ENCODE data around the gene MACF1. TPM values are rescaled to one million over a fixed set of nuclear protein-coding genes. Genes with fewer than 3 reads are reported as not detected.
A peak's percentile ranks its signal among the peaks of the same experiment; 100 is the strongest.

The MACF1 gene
- total RNA-seq, 4 donors from 2014 or later: 187 to 436 (median 261) TPM

GRCh38 chr1:39405358-39405757 lies 200.9 kb downstream of the MACF1 start:
- Histone ChIP-seq H3K4me3 (no peak overlapping the region), H3K27me3 (no peaks in the 10 kb centered on the region), H3K27ac (peak overlapping the region in 1 of 4 donors; percentile 0), H3K4me1 (peaks cover 0 to 27% (median 0%) of the 10 kb centered on the region in 4 donors), H3K36me3 (no peaks in the 10 kb centered on the region), H3K9me3 (no peaks in the 10 kb centered on the region)
- DNase-seq: no peak
- TF ChIP-seq CTCF (IDR thresholded peaks at IDR 0.05) (no peak), POLR2A (IDR thresholded peaks at IDR 0.05) (no peak)

- no peak for TF ChIP-seq POLR2A (IDR thresholded peaks at IDR 0.05)
- TF ChIP-seq CTCF (IDR thresholded peaks at IDR 0.05): no peak
- peaks cover 0 to 41% (median 1%) of the 10 kb centered on the region in 4 donors for H3K4me1 ChIP-seq
- H3K4me3 ChIP-seq: no peak overlapping the region
- no peaks in the 10 kb centered on the region for H3K36me3 ChIP-seq
- no peaks in the 10 kb centered on the region for H3K9me3 ChIP-seq
- DNase-seq: no peak
- H3K27ac ChIP-seq: peak overlapping the region in 1 of 4 donors; percentile 92
- H3K27me3 ChIP-seq: no peaks in the 10 kb centered on the region
Observed at GRCh38 chr1:39406533-39407450, 202.3 kb downstream of the MACF1 start.

- Histone ChIP-seq H3K27me3 (no peaks in the 10 kb centered on the region), H3K4me1 (peaks cover 0 to 44% (median 1%) of the 10 kb centered on the region in 4 donors), H3K36me3 (peaks cover 0 to 3% (median 0%) of the 10 kb centered on the region in 3 donors), H3K27ac (peak overlapping the region in 2 of 4 donors; percentile 40 to 92), H3K9me3 (no peaks in the 10 kb centered on the region), H3K4me3 (peak overlapping the region in 1 of 4 donors; percentile 90)
- no peak for TF ChIP-seq CTCF (IDR thresholded peaks at IDR 0.05)
- no peak for TF ChIP-seq POLR2A (IDR thresholded peaks at IDR 0.05)
- no peak for DNase-seq
Observed at GRCh38 chr1:39407510-39407895, 203.0 kb downstream of the MACF1 start.

- Histone ChIP-seq H3K4me3 (peak overlapping the region; percentile 79 to 90 (median 83)), H3K27me3 (no peaks in the 10 kb centered on the region), H3K4me1 (peaks cover 0 to 44% (median 1%) of the 10 kb centered on the region in 4 donors), H3K36me3 (peaks cover 0 to 3% (median 0%) of the 10 kb centered on the region in 3 donors), H3K27ac (peak overlapping the region; percentile 79 to 92 (median 82)), H3K9me3 (no peaks in the 10 kb centered on the region)
- TF ChIP-seq POLR2A (IDR thresholded peaks at IDR 0.05) (peak in 1 of 2 donors; percentile 18), CTCF (IDR thresholded peaks at IDR 0.05) (peak in 3 of 6 experiments; percentile 29 to 43 (median 38))
- DNase-seq: peak in 2 of 3 donors; percentile 50 to 62
Observed at GRCh38 chr1:39407896-39408640, 203.6 kb downstream of the MACF1 start.

- Histone ChIP-seq H3K36me3 (peaks cover 0 to 3% (median 0%) of the 10 kb centered on the region in 3 donors), H3K4me3 (peak overlapping the region; percentile 79 to 90 (median 83)), H3K4me1 (peaks cover 0 to 46% (median 1%) of the 10 kb centered on the region in 4 donors), H3K27me3 (no peaks in the 10 kb centered on the region), H3K27ac (peak overlapping the region; percentile 79 to 92 (median 82)), H3K9me3 (no peaks in the 10 kb centered on the region)
- TF ChIP-seq POLR2A (IDR thresholded peaks at IDR 0.05) (peak in 1 of 2 donors; percentile 4), CTCF (IDR thresholded peaks at IDR 0.05) (no peak)
- peak; percentile 84 to 95 (median 95) for DNase-seq
Observed at GRCh38 chr1:39408641-39409054, 204.2 kb downstream of the MACF1 start.
